ENCODE data around the gene CELSR1.

CELSR1 gene

DNA sequence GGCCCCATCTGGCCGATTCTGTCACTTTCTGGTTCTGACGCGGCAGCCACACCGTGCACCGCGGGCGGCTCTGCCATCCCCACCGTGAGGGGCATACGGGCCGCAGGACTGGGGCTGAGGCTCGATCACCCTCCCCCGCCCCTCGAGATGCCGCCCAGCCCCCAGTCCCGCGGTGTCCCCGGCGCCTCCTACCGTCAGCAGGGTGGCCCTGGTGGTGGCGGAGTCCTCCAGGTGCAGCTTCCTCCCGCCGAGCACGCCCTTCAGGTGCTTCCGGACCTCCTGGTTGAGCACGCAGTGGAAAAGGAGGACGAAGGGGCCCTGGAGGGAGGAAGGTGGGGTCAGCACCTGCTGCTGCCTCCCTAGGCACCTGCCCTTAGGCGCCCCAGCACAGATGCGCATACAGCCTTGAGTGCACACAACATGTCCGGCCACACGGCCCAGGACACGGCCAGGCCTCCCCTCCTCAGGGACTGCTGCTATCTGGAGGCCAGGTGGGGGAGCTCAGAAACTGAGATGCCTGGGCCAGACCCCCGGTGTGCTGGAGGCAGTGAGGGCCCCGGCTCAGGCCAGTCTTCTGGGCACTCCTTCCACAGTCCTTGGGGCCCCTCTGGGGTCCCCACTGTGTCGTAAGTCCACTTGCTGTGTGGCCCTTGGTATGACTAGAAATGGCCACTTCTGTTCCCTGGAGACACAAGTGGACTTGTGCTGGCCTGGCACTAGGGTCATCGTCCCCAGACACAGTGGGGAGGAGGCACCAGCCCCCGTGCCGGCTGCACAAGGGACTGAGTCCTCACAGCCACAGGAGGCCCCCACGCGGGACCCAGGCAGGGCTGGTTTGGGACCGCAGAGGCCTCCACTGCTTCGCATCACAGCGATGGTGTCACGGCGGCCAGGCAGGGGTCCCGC, 170.4 kb downstream of the CELSR1 start:
- no peak for DNase-seq (ENCODE audit: low read depth, low spot score)

DNA sequence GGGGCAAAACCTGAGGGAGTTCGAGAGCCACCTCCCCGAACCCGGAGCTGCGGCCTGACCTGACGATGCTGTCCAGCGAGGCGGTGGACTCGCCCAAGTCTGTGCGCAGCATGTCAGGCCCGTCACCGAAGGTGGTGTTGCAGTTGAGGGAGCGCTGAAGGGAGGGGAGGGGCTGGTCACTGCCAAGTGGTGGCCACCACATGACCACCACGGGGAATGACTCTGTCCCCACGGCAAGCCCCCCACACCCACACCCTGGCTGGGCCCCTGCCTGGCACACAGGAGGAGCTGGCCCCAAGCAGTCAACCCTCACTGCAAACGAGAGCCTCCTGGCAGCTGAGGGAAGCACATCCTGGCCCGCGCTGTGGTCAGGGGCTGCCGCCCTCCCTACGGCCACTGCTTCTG, 171.1 kb downstream of the CELSR1 start:
- no peak for DNase-seq (ENCODE audit: low read depth, low spot score)

DNA sequence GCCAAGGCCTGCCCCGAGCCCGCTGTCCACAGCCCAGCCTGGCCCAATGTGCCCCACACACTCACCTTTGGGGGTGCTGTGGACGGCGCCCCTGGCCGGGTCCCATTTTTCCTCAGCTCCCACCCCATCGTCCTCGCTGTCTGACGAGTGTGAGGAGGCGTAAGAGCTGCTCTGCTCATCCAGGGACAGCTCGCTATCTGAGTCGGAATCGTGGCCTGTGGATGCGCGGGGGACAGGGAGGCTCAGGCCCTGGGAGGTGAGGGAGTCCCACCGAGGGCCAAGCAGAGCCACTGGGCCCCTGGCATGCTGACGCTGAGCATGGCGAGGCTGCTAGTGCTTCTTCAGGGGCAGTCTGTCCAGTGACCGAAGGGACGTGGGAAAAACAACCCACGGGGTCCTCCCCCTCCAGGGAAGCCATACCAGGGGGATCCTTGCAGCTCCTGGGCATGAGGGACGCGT, 172.2 kb downstream of the CELSR1 start:
- no peak for DNase-seq (ENCODE audit: low read depth, low spot score)

DNA sequence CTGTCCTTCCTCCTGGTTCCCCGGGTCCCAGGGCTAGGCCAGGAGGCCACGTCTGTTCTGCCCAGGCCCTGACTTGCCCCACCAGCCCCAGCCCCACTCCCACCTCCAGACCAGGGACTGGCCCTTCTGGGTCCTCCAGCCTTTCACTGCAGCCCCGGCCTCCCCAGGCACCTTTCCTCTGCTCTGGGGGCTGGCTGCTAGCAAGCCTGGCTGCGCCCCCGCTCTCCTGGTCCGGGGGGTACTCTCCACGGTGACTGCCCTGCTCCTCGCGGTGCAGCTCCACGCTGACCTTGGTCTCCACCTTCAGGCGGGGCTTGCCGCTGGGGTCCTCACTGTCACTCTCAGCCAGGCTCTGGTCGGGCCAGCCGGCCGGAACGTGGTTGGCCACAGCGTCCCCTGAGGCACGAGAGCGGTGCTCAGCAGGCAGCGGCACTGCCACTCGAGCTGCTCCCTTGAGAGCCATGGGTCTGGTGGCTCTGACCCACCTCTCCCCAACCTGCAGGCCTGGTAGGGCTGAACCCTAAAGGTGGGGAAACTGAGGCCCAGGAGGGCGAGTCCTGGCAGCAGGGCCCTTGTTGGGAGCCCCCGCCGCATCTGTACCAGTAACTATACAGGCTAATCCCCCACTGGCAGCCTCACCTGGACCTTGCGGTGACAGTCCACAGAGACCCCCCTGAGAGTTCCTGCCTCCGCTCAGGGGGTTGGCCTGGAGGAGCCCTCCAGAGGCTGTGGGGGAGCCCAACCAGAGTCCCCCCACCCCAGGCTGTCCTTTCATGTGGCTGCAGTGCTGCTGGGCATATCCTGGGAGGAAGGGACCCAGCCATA, 172.9 kb downstream of the CELSR1 start:
- DNase-seq (ENCODE audit: low read depth, low spot score), result no peak

DNA sequence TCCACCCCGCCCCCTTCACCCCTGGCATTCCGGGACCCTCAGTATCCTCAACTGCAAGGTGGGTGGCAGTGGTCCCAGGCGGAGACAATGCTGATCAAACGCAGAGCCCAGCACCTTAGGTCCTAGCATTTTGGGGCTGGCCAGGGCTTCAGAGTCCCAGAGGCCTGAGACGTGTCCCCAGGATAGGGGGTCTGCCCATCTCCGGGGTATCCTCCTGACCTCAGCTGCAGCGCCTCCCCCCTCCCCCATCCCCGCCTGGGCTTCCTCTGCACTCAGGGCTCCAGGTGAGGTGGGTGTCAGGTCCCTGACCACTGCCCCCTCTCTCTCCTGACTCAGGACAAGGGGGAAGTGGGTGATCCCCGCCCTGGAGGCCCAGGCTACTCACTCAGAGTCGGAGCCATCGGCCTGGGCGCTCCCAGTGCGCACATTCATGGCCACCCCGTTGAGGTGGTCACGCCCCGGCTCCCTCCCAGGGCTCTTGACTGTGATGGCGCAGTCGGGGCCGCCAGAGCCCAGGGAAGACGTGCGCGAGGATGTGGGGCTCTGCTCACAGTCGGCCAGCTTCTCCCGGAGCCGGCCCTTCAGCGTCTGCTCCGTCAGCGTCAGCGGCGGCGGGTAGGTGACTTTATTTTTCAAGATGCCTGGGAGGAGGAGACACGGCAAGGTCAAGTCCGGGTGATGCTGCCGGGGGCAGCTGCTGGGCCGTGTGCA, 173.7 kb downstream of the CELSR1 start:
- no peak for DNase-seq (ENCODE audit: low read depth, low spot score)

DNA sequence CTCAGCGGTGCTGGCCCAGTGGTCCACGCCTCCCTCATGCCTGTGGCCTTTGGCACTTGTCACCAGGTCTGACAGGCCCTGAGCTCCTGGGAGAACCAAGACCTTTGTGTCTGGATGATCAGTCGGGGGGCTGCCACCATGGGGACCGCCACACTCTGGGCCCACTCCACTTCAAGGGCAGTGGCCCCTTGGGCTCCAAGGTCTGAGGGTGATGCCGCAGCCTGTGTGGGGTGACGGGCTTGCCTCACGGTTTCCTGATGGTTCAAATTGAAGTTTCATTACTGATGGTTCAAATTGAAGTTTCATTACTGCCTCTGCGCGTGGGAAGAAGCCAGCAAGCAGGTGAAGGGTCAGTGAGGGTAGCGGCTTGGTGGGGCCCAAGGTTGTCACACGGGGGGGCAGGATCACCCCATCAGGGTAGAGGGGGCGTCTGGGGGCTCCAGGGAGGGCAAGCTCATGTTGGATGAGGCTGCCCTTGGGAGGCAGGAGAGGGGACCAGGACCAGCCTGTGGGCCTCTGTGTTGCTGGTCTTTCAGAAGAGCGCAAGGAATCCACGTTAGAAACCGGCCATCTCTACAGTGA, 174.4 kb downstream of the CELSR1 start:
- no peak for DNase-seq (ENCODE audit: low read depth, low spot score)

DNA sequence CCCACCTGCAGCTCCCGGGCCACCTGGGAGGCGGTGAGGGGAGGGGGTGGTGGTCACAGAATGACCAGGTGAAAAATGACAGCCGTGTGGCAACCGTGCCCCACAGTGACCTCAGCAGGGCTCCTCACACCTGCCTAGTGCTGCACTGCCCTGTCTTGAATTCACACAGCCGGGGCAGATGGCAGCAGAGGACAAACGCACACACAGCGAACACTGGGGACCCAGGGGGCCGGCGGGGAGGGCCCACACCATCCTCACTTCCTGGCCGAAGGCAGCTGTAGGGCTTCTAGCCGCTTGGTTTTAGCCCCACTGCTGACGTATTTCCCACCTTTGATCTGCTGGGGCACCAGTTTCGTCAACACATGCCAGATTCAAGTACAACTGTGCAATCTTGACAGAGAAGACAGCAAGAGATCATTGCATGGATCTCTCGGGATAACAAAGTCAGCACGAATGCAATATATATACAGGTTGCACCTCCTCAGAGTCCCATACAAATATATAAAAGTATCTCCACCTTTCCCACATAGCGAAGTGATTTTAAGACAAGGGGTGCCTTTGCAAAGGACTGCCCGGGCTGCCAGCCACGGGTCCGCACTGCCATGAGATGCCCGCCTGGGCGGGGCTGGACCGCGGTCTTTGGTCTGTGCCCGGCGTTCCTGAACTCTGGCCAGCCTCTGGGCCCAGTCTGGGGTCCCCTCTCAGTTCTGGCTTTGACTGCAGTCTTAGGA, 175.1 kb downstream of the CELSR1 start:
- no peak for DNase-seq (ENCODE audit: low read depth, low spot score)

DNA sequence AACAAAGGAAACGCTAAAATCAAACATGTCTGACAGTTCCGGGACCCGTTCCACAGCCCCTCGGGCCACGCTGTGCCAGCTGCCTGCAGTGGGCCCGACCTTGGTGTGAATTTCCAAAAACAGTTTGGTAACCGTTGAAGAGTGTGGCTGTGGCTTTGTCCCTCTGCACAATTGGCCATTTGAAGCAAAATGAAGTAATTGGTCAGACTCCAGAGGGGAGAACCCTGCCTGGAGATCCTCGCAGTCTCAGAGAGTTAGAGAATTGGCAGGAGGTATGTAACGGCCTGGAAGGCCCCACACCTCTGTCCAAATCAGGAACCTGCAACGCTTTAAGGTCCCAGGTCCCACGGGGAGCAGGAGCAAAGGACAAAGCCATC, 175.6 kb downstream of the CELSR1 start:
- DNase-seq (ENCODE audit: low read depth, low spot score), result no peak

DNA sequence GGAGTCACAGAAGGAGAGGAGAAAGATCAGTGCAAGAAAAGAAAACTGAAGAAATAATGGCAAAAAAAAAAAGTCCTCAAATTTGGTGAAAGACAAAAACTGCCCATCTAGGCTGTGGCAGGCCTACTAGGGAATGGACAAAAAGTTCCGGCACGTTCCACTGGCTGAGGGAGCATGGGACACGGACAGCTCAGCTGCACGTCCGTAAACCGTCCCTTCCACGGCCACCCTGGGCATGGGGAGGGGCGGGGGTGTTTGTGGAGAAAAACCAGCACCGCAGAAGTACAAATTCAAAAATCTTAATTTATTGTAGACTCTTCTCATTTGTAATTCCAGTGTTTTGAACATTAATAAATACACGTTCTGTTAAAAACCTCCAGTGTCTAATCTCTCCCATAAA, 176.5 kb downstream of the CELSR1 start:
- DNase-seq (ENCODE audit: low read depth, low spot score), result no peak

DNA sequence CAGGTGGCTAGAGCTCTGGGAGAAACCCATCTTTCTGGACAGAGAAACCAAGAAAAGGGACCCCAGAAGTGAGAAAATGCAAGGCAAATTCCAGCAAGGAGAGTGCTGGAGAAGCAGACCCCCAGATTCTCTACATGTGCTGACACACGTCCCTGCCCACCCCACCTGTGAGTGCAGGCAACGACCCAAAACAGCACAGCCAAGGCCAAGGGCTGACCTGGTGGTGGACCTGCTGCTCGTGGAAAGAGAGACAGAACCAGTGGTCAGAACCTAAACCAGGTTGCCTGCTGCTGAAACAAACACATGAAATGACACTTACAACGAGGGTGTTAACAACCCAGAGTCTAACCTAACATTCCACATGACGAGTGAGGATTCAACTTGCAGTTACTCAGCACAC, 177.3 kb downstream of the CELSR1 start:
- no peak for DNase-seq (ENCODE audit: low read depth, low spot score)

DNA sequence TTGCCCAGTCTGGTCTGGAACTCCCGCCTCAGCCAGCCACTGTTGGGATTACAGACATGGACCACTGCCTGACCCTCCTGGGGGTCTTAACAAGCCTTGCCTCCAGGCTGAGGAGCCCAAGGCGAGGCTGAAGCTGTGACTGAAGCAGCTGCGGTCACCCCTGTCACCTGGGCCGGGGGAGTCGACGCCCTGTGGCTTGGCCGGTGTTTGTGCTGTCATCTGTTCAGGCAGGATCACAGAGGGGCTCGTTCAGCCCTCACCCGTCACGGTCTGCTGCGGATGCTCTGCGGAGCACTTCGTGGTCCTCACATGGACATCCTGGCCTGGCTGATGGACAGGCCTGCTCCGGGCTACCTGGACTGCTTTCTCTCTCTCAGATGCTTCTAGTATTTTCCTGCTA, 178.1 kb downstream of the CELSR1 start:
- no peak for DNase-seq (ENCODE audit: low read depth, low spot score)

DNA sequence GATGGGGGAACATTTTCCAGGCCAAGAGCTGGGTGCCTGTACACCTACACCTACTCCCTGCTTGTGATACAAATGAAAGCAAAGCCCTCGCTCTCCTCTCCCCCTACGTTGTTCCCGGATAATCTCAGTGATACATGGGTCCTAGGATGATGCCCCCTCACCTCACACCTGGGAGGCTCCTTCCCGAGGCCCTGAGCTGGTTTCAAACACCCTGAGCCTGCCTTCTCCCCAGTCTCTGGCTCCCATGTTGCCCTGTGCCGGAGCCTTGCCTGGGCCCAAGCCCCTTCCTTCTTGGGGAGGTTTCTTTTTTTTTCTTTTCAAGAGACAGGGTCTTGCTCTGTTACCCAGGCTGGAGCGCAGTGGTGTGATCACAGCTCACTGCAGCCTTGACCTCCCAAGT, 178.7 kb downstream of the CELSR1 start:
- no peak for DNase-seq (ENCODE audit: low read depth, low spot score)

DNA sequence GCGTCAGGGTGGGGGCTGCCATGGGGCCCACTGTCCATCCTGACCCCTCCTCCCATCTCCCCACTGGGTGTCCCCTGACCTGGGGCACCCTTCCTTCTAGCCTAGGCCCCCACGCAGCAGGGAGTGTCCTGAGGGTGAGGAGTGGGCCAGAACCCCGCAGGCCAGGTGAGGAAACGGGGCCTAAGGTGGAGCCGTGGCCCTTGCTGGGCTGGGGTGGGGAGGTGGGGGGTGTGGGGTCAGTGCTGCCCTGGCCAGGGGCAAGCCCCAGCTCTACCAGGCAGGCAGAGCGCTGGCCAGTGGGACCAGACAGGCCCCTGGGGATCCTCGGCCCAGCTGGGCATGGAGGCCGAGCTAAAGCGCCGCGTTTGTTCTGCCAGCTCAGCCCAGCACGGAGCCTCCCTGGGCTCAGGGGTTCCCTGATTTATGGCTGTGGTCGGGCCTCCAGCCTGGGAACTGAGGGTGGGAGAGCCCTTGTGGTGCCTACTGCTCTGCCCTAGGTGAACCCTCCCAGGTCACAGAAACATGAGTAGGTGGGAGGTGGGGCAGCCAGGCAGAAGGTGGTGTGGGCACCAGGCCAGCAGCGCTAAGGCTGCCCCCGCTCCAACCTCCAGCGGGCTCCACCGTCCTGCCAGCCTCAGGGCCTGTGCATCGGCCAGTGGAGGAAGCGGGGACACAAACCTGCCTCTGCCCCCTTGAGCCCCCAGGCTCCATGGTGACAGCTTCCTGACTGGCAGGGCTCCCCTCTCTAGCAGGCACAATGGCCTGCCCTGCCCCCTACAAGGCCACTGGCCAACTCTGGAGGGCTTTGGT, 179.5 kb downstream of the CELSR1 start:
- no peak for DNase-seq (ENCODE audit: low read depth, low spot score)

DNA sequence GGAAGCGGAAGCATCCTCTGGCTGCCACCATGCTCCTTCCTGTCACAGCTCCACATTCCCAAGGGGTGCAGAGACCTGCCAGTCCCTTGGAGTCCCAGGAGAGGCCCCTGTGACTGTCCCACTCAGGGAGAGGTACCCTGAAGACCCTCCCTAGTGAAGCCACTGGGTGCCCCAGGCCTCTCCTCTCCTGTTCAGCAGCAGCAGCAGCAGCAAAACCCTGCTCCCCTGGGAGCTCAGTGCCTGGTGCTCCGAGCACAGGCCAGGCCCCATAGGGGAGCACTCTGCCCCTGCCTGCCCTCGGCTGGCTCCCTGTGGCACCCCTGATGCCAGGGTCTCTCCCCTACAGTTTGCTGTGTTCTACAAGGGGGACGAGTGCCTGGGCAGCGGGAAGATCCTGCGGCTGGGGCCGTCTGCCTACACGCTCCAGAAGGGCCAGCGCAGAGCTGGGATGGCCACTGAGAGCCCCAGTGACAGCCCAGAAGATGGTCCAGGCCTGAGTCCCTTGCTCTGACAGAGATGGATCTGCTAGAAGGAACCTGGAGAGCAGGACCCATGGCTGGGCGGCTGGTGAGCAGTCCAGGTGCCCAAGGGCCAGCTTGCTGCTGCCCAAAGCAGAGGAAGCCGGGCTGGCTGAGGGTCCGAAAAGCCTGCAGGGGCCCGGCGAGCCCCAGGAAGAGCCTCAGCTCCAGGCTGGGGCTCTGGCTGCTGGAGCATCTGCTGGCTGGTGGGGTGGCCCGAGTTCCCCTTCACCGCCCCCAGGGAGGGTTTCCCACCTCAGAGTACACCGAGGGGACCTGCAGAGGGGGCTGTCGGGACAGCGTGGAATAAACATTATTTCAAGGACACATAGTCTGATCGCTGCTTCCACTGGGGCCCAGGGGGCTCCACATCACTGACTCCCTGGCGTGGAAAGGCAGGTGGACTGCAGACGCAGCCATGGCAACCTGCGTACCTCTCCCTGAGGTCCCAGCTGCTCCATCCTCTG, 180.6 kb downstream of the CELSR1 start:
- DNase-seq (ENCODE audit: low read depth, low spot score), result no peak

DNA sequence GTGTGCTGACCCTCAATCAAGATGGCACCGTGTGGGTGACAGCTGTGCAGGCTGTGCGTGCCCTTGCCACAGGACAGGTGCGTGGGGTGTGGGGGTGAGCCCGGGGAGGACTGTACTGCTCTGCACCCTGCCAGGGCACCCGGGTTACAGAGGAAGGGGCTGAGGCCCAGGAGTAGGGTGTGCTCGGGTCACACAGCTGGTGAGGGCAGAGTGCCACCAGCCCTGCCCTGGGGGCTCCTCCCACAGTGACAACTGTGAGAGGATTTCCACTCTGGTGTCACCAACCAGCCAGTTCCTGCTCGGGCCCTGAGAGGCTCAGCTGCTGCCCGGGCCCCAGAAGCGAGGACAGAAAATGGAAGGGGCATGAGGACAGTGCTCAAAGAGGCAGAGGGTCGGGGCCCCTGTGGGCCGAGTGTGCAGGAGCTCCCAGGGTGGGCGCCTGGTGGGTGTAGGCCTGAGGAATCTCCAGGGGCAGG, 181.4 kb downstream of the CELSR1 start:
- no peak for DNase-seq (ENCODE audit: low read depth, low spot score)

DNA sequence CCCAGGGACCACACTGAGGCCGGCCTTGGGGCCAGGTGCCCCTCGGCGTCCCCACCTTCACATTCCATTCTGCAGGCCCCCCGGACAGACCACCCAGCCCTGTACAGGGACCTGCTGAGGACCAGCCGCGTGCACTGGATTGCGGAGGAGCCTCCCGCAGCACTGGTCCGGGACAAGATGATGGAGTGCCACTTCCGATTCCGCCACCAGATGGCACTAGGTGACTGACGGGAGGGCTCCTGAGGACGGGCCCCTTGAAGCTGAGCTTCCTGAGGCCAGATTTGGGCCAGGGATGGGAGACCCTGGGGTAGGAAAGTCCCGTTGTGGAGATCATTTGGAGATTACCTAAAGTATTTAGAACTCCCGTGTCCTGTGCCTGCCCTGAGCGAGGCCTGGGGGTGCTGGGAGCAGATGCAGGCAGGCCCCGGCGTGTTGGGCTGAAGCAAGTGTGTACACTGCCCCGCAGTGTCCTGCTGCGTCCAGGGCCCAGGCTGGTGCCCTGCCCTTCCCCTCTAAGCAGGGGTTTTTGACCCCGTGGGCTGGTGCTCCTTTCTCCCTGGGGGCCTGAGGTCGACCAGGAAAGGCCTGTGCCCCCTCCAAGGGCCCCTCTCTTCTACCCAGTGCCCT, 181.9 kb downstream of the CELSR1 start:
- peak; percentile 86 for DNase-seq (ENCODE audit: low read depth, low spot score)

DNA sequence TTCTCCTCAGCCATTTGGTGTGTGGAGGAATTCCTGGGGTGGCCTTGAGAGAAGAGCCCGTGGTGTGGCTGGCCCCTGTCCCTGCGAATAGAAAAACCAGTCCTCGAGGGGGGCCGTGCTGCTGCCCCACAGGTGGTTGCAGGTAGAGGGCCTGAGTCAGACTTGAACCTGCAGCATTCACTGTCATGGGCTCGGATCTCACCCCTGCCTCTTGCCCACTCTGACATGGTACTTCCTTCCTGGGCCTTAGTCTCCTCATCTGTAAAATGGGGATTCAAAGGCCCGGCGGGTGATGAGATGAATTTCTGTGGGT, 182.5 kb downstream of the CELSR1 start:
- DNase-seq (ENCODE audit: low read depth, low spot score), result no peak

DNA sequence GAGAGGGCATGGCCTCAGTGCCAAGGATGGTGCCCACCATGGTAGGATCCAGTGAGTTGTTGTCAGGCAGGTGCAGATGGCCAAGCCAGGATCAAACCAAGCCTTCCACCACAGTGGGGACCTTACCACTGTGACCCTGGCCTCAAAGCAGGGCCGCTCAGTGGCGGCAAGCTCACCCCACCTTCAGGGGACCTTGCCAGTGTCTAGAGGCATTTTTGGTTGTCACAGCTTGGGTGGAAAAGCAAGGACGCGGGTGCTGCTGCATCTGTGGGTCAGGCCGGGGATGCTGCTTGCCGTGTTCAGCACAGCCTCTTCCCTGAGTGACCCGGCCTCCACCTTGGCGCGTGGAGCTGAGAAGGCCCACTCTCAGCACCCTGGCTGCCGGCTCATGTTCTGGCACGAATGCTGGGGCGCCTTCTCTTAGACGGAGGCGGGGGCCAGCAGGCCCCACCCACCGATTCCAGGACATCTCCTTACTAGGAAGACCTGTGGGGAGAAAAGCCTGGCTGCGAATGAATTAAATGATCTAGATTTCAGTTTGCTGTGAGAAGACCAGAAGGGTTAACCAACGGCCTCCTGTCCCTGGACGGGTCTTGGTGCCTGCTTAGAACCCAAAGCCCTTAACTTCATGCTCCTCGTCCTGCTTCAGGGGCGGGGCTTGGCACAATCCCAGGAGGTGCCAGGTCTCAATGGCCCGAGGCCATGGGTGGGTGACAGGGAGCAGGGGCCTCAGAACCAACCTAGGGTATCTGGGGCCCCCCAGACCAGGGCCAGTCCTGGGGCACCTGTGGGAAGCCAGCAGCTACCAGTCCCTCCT, 183.0 kb downstream of the CELSR1 start:
- DNase-seq (ENCODE audit: low read depth, low spot score), result no peak

Measured in astrocyte of the hippocampus (primary cell).